HCT116 (cell line): ENCODE measurements around the gene ARSG. TPM values are rescaled to one million over a fixed set of nuclear protein-coding genes. Genes with fewer than 3 reads are reported as not detected.
"Not testable (repeated sequence)": the region's sequence is repeated elsewhere in the genome, so short reads cannot be mapped to it uniquely, and the experiment has no call there.

Experiments used
- ATAC-seq: fragments of 200-7000 bp; cut with Tn5 transposase; 2 replicates; pipeline ENCODE4 v1.9.1; 2020; ENCODE audit warnings: mild to moderate bottlenecking, moderate library complexity
- BruUV-seq: library from RNA; stranded (reverse); fragments of 400-500 nt; replicated peaks from 2 replicates; lab custom pipeline; 2021; lab: Mats Ljungman, UMichigan
- CTCF ChIA-PET: fragments of 300-600 bp; sonication (Branson Sonifier 250); formaldehyde crosslinking; loops from one replicate; lab custom pipeline; 2021; ENCODE audit warnings: antibody characterized with exemption; lab: Charles Lee
- POLR2A ChIA-PET: fragments of 300-600, 350-600 bp; sonication (Branson Sonifier 250); formaldehyde crosslinking; loops from one replicate; lab custom pipeline; 2021; ENCODE audit warnings: antibody characterized with exemption; lab: Charles Lee
- RAD21 ChIA-PET, 2 experiments: fragments of 300-600 bp; sonication (Branson Sonifier 250); formaldehyde crosslinking; loops; one replicate each; lab custom pipeline; 2023; ENCODE audit warnings: low total read pairs in 2 of 2; ENCODE audit not compliant: uncharacterized antibody in 2 of 2, unreplicated experiment in 2 of 2, low non-redundant PET in 1 of 2; lab: Charles Lee
- DNase-seq: peaks from one replicate; pipeline ENCODE4 v3.0.0-alpha.2; 2010; ENCODE audit warnings: low read depth, low spot score
- H2AFZ ChIP-seq: fragments of 200-600 bp; shearing (Covaris generic), sonication (generic); 2 replicates; pipeline ENCODE4 v1.6.1; 2017; ENCODE audit warnings: low read depth, mixed run types, mixed read lengths, antibody characterized with exemption, low read length; ENCODE audit not compliant: poor library complexity, severe bottlenecking
- H3K27ac ChIP-seq: 2 replicates; pipeline ENCODE4 v1.5.1; 2012; ENCODE audit warnings: low read depth, low read length
- H3K27me3 ChIP-seq: fragments of 200-600 bp; sonication (generic); 2 replicates; pipeline ENCODE4 v1.6.1; 2016; ENCODE audit warnings: mixed run types, low read length, mixed read lengths; ENCODE audit not compliant: insufficient read depth
- H3K36me3 ChIP-seq, 2 experiments: fragments of 200-500 bp in 1 of 2; fragments of 200-600 bp in 1 of 2; sonication (Bioruptor generic) in 1 of 2; sonication (generic) in 1 of 2; 2 replicates each; pipeline versions ENCODE4 v1.5.1 to v1.6.1; 2014 to 2016; ENCODE audit warnings: low read length in 2 of 2, inconsistent platforms in 1 of 2, mixed read lengths in 1 of 2, mixed run types in 1 of 2; ENCODE audit not compliant: insufficient read depth in 2 of 2, control insufficient read depth in 1 of 2
- H3K4me1 ChIP-seq, 2 experiments: fragments of 200-600 bp in 1 of 2; sonication (generic) in 1 of 2; 2 replicates each; pipeline versions ENCODE4 v1.5.1 to v1.6.1; 2012 to 2017; ENCODE audit warnings: low read length in 2 of 2, inconsistent platforms in 1 of 2, mild to moderate bottlenecking in 1 of 2, mixed read lengths in 1 of 2, mixed run types in 1 of 2, moderate library complexity in 1 of 2; ENCODE audit not compliant: insufficient read depth in 2 of 2, control insufficient read depth in 1 of 2
- H3K4me2 ChIP-seq: fragments of 200-600 bp; sonication (generic); 2 replicates; pipeline ENCODE4 v1.6.1; 2017; ENCODE audit warnings: mixed run types, low read length, mixed read lengths
- H3K4me3 ChIP-seq, 2 experiments: fragments of 200-600 bp in 1 of 2; sonication (generic) in 1 of 2; replicated peaks in 1 of 2; 2 replicates each; pipeline ENCODE4 v1.5.1; 2011 to 2016; ENCODE audit warnings: low read length in 2 of 2, control low read depth in 1 of 2, low read depth in 1 of 2, mild to moderate bottlenecking in 1 of 2, mixed read lengths in 1 of 2, mixed run types in 1 of 2
- H3K79me2 ChIP-seq: fragments of 200-600 bp; sonication (generic); 2 replicates; pipeline ENCODE4 v1.6.1; 2017; ENCODE audit warnings: mild to moderate bottlenecking, mixed run types, low read length, moderate library complexity, mixed read lengths; ENCODE audit not compliant: insufficient read depth
- H3K9ac ChIP-seq: fragments of 200-600 bp; sonication (generic); 2 replicates; pipeline ENCODE4 v1.6.1; 2016; ENCODE audit warnings: low read length, mixed read lengths
- H3K9me2 ChIP-seq: fragments of 200-600 bp; sonication (generic), shearing (Covaris generic); 2 replicates; pipeline ENCODE4 v1.6.1; 2017; ENCODE audit warnings: mixed run types, mild to moderate bottlenecking, moderate library complexity; ENCODE audit not compliant: insufficient read depth
- H3K9me3 ChIP-seq, 2 experiments: fragments of 200-500 bp in 1 of 2; fragments of 200-600 bp in 1 of 2; sonication (Bioruptor generic) in 1 of 2; sonication (generic) in 1 of 2; 2 replicates each; pipeline ENCODE4 v1.6.1; 2014 to 2017; ENCODE audit warnings: low read length in 2 of 2, mixed read lengths in 2 of 2, inconsistent platforms in 1 of 2, low read depth in 1 of 2, mild to moderate bottlenecking in 1 of 2, mixed run types in 1 of 2, moderate library complexity in 1 of 2; ENCODE audit not compliant: control insufficient read depth in 1 of 2, insufficient read depth in 1 of 2
- H4K20me1 ChIP-seq: fragments of 200-600 bp; sonication (generic), shearing (Covaris generic); 2 replicates; pipeline ENCODE4 v1.6.1; 2017; ENCODE audit warnings: mixed run types, mild to moderate bottlenecking, moderate library complexity; ENCODE audit not compliant: insufficient read depth
- CEBPB ChIP-seq: IDR thresholded peaks from 2 replicates; pipeline ENCODE4 v1.6.1; 2012; ENCODE audit warnings: low read depth
- EGR1 ChIP-seq: IDR thresholded peaks from 2 replicates; pipeline ENCODE4 v1.6.1; 2012; ENCODE audit warnings: low read depth
- ELF1 ChIP-seq: IDR thresholded peaks from 2 replicates; pipeline ENCODE4 v1.6.1; 2012; ENCODE audit warnings: low read depth, borderline replicate concordance
- EZH2 ChIP-seq: fragments of 200-600 bp; sonication (generic); IDR thresholded peaks from 2 replicates; pipeline ENCODE4 v1.6.1; 2017; ENCODE audit warnings: antibody characterized with exemption, mixed run types
- FOSL1 ChIP-seq: IDR thresholded peaks from 2 replicates; pipeline ENCODE4 v1.6.1; 2012; ENCODE audit warnings: low read depth
- JUND ChIP-seq: IDR thresholded peaks from 2 replicates; pipeline ENCODE4 v1.6.1; 2012
- RAD21 ChIP-seq: IDR thresholded peaks from 2 replicates; pipeline ENCODE4 v1.6.1; 2012; ENCODE audit warnings: low read depth, mild to moderate bottlenecking
- SIN3A ChIP-seq: IDR thresholded peaks from 2 replicates; pipeline ENCODE4 v1.6.1; 2012; ENCODE audit warnings: low read depth
- SRF ChIP-seq: IDR thresholded peaks from 2 replicates; pipeline ENCODE4 v1.6.1; 2012; ENCODE audit warnings: low read depth
- TCF7L2 ChIP-seq: IDR thresholded peaks from 2 replicates; pipeline ENCODE4 v1.7.0; 2011; ENCODE audit warnings: borderline replicate concordance, inconsistent platforms; ENCODE audit not compliant: insufficient read depth, insufficient read length; ENCODE audit errors: extremely low read depth
- YY1 ChIP-seq: IDR thresholded peaks from 2 replicates; pipeline ENCODE4 v1.6.1; 2011; ENCODE audit warnings: low read length, low read depth, moderate library complexity, mild to moderate bottlenecking; ENCODE audit not compliant: insufficient replicate concordance; ENCODE audit errors: extremely low read depth
- ZBTB33 ChIP-seq: IDR thresholded peaks from 2 replicates; pipeline ENCODE4 v1.6.1; 2011; ENCODE audit warnings: mild to moderate bottlenecking, low read length, moderate library complexity; ENCODE audit not compliant: insufficient replicate concordance; ENCODE audit errors: extremely low read depth
- ZFX ChIP-seq: fragments of 450-650 bp; IDR thresholded peaks from 2 replicates; pipeline ENCODE4 v1.6.1; 2017
- ZNF274 ChIP-seq: fragments of 200-500 bp; sonication (Bioruptor generic); IDR thresholded peaks from 2 replicates; pipeline ENCODE4 v1.6.1; 2014; ENCODE audit warnings: mild to moderate bottlenecking, low read depth, low read length, inconsistent platforms
- intact Hi-C: fragments of 100-400 bp; cut with micrococcal nuclease; formaldehyde crosslinking; loops from 2 replicates; pipeline ENCODE4 v1.10.0; 2022
- total RNA-seq: library from RNA; stranded (reverse); gene quantifications from one replicate; pipeline ENCODE4 v1.2.1, GENCODE V29; 2021; ENCODE audit not compliant: unreplicated experiment
- TF ChIP-seq, protein P1 (sequence below): IDR thresholded peaks from 2 replicates; pipeline ENCODE4 v1.6.1; 2012; ENCODE audit warnings: low read depth

Gene ARSG
- total RNA-seq, 1 experiment from 2014 or later, result 17.1 TPM

GRCh38 chr17:68277807-68278206, 13.5 kb upstream of the ARSG start:
- Histone ChIP-seq H2AFZ (no peak overlapping the region), H3K36me3 (no peaks in the 10 kb centered on the region), H3K79me2 (no peaks in the 10 kb centered on the region), H4K20me1 (no peaks in the 10 kb centered on the region), H3K4me2 (no peak overlapping the region), H3K9me3 (peaks cover 0 to 4% of the 10 kb centered on the region in 2 experiments; a peak in 1 of 4 replicates), H3K9me2 (no peaks in the 10 kb centered on the region), H3K4me3 (no peak overlapping the region), H3K4me1 (no peaks in the 10 kb centered on the region), H3K27ac (no peak overlapping the region), H3K27me3 (no peaks in the 10 kb centered on the region), H3K9ac (no peak overlapping the region)
- ChIA-PET POLR2A (no interaction called here), RAD21 (interaction anchor here in 1 of 2 experiments (0.6 kb wide), 1 partner anchor 12 kb away, joined by 3 read pairs; no protein-coding TSS in a partner anchor), CTCF (no interaction called here)
- BruUV-seq, result no TSS peak
- no peak for ATAC-seq
- DNase-seq, result no peak
- TF ChIP-seq EGR1 (no peak), TCF7L2 (no peak), RAD21 (no peak), ZFX (no peak), YY1 (no peak), JUND (no peak), FOSL1 (no peak), ZNF274 (no peak), ZBTB33 (no peak), CEBPB (no peak), SRF (no peak), EZH2 (no peak), SIN3A (no peak), ELF1 (no peak)
- TF ChIP-seq, protein P1, sequence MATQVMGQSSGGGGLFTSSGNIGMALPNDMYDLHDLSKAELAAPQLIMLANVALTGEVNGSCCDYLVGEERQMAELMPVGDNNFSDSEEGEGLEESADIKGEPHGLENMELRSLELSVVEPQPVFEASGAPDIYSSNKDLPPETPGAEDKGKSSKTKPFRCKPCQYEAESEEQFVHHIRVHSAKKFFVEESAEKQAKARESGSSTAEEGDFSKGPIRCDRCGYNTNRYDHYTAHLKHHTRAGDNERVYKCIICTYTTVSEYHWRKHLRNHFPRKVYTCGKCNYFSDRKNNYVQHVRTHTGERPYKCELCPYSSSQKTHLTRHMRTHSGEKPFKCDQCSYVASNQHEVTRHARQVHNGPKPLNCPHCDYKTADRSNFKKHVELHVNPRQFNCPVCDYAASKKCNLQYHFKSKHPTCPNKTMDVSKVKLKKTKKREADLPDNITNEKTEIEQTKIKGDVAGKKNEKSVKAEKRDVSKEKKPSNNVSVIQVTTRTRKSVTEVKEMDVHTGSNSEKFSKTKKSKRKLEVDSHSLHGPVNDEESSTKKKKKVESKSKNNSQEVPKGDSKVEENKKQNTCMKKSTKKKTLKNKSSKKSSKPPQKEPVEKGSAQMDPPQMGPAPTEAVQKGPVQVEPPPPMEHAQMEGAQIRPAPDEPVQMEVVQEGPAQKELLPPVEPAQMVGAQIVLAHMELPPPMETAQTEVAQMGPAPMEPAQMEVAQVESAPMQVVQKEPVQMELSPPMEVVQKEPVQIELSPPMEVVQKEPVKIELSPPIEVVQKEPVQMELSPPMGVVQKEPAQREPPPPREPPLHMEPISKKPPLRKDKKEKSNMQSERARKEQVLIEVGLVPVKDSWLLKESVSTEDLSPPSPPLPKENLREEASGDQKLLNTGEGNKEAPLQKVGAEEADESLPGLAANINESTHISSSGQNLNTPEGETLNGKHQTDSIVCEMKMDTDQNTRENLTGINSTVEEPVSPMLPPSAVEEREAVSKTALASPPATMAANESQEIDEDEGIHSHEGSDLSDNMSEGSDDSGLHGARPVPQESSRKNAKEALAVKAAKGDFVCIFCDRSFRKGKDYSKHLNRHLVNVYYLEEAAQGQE, result no peak
- intact Hi-C loops, result no loop called here

- H3K27ac ChIP-seq, DNase-seq, H3K27me3 ChIP-seq, H3K4me3 ChIP-seq, H4K20me1 ChIP-seq, BruUV-seq, H3K79me2 ChIP-seq, H3K4me2 ChIP-seq, H3K9me3 ChIP-seq, intact Hi-C loops, H3K9ac ChIP-seq, CTCF ChIA-PET, H2AFZ ChIP-seq, ATAC-seq, RAD21 ChIA-PET, H3K4me1 ChIP-seq, H3K9me2 ChIP-seq, H3K36me3 ChIP-seq, POLR2A ChIA-PET: not testable (repeated sequence)
These were observed 9.3 kb upstream of the ARSG start for GRCh38 chr17:68281965-68282364.
